HEK293T (cell line): Measurements from ENCODE around the gene SNED1.

ENCODE experiments used
- ARNT ChIP-seq: fragments of 450-650 bp; IDR thresholded peaks from 2 replicates; pipeline ENCODE4 v1.6.1; 2017; ENCODE audit warnings: mild to moderate bottlenecking
- BHLHE40 ChIP-seq: fragments of 450-650 bp; IDR thresholded peaks from 2 replicates; pipeline ENCODE4 v1.6.1; 2016; ENCODE audit warnings: mild to moderate bottlenecking, moderate library complexity, borderline replicate concordance
- CTBP1 ChIP-seq: fragments of 450-650 bp; IDR thresholded peaks from 2 replicates; pipeline ENCODE4 v1.6.1; 2016; ENCODE audit warnings: borderline replicate concordance
- FOXA1 ChIP-seq: fragments of 450-650 bp; IDR thresholded peaks from 2 replicates; pipeline ENCODE4 v1.6.1; 2016; ENCODE audit warnings: mild to moderate bottlenecking
- FOXK2 ChIP-seq: fragments of 450-650 bp; IDR thresholded peaks from 2 replicates; pipeline ENCODE4 v1.6.1; 2016; ENCODE audit warnings: mild to moderate bottlenecking
- FOXM1 ChIP-seq: fragments of 450-650 bp; IDR thresholded peaks from 2 replicates; pipeline ENCODE4 v1.6.1; 2017; ENCODE audit warnings: mild to moderate bottlenecking, borderline replicate concordance
- HDGF ChIP-seq: fragments of 450-650 bp; IDR thresholded peaks from 2 replicates; pipeline ENCODE4 v1.6.1; 2017; ENCODE audit warnings: antibody characterized with exemption, borderline replicate concordance
- L3MBTL2 ChIP-seq: fragments of 450-650 bp; conservative IDR thresholded peaks from 2 replicates; pipeline ENCODE4 v1.6.1; 2016; ENCODE audit warnings: mild to moderate bottlenecking
- LEF1 ChIP-seq: fragments of 450-650 bp; IDR thresholded peaks from 2 replicates; pipeline ENCODE4 v1.6.1; 2017; ENCODE audit warnings: mild to moderate bottlenecking, borderline replicate concordance
- PKNOX1 ChIP-seq: fragments of 450-650 bp; IDR thresholded peaks from 2 replicates; pipeline ENCODE4 v1.6.1; 2016
- SP1 ChIP-seq: fragments of 450-650 bp; IDR thresholded peaks from 2 replicates; pipeline ENCODE4 v1.6.1; 2017
- SUZ12 ChIP-seq: fragments of 450-650 bp; IDR thresholded peaks from 2 replicates; pipeline ENCODE4 v1.6.1; 2016; ENCODE audit warnings: mild to moderate bottlenecking
- TARDBP ChIP-seq: fragments of 450-650 bp; IDR thresholded peaks from 2 replicates; pipeline ENCODE4 v1.6.1; 2016
- ZNF384 ChIP-seq: fragments of 450-650 bp; IDR thresholded peaks from 2 replicates; pipeline ENCODE4 v1.6.1; 2016

DNA sequence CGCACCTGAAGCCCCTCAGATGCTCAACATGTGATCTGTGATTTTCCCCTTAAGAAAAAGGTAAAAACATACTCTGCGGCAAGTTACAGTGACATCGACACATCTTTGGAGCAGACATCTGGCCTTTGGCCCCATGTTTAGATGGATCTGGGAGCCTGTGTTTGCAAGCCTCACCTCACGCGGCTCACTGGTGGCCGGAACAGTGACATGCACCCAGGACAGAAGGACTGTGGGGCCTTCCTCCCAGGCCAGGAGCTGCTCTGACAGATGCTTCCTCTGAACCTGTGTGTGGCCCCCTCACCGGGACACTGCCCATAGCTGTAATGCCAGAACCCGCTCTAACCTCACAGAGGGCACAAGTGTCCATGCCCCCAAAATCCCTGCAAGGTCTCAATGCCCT lies 137.8 kb downstream of the SNED1 start:
- TF ChIP-seq FOXK2: no peak
- TF ChIP-seq FOXM1: no peak
- no peak for TF ChIP-seq SUZ12
- no peak for TF ChIP-seq HDGF
- TF ChIP-seq L3MBTL2: no peak
- no peak for TF ChIP-seq PKNOX1
- TF ChIP-seq ZNF384: no peak
- TF ChIP-seq BHLHE40: no peak
- no peak for TF ChIP-seq LEF1
- TF ChIP-seq SP1: no peak
- no peak for TF ChIP-seq ARNT
- no peak for TF ChIP-seq FOXA1
- TF ChIP-seq TARDBP: no peak
- no peak for TF ChIP-seq CTBP1
